GF-D8 (cell line): Measurements from ENCODE around the gene POR.
"Not testable (repeated sequence)": the region's sequence is repeated elsewhere in the genome, so short reads cannot be mapped to it uniquely, and the experiment has no call there.

Experiments used
- DNase-seq: peaks from one replicate; lab custom pipeline; 2025; lab: John Stamatoyannopoulos, UW

Gene POR

DNA sequence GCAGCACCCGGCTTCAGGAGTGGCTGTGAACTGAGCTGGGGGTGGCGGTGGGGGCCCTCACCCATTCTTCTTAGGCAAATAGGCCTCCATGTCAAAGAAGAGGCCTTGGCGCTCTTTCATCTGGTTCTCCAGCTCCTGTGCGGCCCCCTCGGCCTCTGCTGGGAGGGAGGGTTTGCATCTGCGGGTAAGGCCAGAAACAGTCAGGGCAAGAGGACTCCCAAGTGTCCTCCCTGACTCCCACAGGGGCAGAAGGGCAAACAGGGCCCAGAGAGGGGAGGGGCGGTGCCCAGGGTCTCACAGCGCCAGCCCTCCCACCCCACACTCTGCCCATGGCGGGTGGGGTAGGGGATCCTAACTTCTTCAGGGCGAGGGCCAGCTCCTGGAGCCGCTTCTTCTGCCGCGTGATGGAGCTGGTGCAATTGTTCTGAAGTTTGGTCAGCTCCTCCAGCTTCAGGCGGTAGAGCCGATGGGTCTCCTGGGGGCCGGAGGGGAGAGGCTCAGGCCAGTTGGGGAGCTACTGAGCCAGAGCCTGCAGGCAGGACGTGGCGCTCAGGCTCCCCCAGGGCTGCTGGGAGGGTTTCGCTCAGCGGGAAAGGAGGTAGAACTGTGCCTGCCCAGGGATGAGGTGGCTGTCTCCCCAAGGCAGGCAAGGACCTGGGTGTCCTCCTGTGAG is 77.3 kb downstream of the POR start:
- DNase-seq = no peak

DNA sequence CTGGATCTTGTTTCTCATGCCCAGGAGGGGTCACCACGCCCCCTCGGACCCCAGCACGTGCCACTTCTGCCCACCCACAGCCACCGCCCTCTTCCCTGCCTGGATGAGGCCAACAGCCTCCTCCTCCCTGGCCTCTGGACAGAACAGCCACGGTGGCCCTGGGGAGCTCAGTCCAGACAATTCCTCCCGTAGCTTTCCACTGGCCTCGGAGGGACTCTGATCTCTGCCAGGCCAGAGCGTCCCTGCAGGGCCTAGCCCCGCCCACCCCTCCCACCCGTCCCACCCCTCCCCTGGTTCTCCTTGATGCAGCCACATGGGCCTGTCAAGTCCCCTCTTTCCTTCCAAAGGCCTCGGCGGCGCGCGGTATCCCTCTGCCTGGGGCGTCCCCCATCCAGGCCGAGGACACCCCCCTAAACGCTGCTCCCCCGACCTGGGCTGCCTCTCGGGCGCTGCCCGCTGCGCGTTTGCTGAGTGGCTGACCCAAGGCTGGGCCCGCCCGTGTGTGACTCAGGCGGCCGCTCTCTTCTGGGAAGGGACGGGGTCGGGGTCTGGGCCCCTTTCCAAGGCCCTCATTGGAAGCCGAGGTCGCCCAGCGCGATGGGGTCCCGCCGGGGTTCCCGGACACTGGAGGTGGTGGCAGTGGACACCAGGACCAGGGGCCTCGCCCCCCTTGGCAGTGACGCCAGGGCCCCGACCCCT is 78.9 kb downstream of the POR start:
- no peak for DNase-seq

DNA sequence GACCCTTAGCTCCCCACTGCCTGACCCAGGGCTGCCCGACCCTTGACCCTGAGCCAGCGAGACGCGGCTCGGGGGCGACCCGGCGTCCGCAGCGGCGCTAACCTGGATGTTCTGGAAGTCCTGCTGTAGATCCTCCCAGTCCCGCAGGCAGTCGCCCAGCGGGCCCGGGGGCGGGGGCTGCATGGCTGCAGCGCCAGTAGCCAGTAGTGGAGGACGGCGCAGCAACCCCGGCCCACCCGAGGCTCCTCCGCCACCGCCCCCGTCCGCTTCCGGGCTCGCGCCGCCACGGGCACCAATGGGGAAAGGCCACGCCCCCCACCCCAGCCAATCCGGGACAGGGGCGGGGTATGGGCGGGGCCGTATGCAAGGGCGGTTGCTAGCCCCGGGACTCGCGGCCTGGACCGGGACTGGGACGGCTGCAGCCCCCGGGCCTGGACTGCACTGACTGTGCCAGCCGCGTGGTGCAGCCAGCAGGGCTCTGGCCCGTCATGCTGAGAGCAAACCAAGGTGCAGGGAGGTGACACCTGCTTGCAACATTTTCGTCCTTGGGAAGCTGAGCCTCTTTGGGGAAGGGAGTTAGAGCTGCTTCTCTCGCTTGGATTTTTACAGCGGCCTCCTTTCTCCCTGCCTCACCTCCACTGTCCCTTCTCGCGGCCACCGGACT is 79.6 kb downstream of the POR start, which contains the start of gene TMEM120A:
TMEM120A (minus strand) TSS at position 208 of the 664 bp plus-strand sequence; CDS start at position 183, 25 bp downstream.
- peak; percentile 66 for DNase-seq

DNA sequence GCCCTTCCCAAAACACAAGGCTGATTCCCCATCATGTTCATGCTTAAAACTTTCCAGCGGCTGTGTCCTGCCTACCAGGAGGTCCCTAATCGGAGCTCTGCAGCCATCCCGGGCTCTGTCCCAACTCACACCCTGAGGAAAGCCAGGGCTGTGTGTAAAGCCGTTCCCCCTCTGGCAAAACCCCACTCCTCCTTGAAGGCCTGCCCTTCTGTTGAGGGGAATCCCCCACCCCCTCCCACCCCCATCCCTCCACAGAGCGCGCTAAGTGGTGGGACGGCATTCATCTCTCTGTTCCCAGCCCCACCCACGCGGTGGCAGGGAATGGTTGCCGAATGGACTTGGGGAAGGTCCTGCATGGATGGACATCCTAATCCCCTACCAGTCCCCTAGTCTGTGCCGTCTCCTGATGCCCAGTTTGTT is 80.1 kb downstream of the POR start:
- DNase-seq = no peak

DNA sequence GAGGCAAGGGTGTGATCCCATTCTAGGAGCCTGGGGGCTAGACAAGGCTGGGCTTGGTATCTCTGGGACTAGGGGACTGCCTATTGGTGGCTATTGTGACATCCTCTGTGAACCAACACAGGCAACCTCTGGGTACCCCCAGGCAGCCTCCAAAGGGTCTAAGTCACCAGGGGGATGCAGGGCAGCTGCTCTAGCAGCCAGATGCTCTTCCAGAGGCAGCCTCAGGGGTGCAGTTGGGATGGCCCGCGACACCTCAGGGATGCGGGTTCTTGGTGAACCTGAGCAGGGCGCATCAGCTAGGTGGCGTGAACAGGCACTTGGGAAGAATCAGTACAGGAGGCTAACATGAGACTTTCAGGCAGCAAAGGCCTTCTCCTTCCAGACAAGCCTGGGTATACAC is 81.0 kb downstream of the POR start:
- DNase-seq = no peak

DNA sequence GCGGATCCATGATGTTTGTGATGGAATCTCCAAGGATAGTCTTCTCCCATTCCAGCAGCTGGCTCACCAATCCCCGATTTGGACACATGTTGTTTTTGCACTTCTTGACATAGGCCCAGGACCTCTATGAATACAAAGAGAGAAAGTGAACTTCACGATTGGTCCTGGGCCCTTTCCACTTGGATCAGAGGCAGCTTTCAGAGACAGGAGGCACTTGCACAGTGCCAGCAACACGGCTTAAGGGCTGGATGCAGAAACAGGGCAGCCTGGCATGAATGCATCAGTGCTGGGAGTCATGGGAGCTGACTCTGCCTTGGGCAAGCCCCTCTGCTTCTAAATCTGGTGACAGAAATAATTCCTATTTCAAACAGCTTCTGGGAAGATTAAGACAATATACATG is 81.5 kb downstream of the POR start:
- DNase-seq = no peak

DNA sequence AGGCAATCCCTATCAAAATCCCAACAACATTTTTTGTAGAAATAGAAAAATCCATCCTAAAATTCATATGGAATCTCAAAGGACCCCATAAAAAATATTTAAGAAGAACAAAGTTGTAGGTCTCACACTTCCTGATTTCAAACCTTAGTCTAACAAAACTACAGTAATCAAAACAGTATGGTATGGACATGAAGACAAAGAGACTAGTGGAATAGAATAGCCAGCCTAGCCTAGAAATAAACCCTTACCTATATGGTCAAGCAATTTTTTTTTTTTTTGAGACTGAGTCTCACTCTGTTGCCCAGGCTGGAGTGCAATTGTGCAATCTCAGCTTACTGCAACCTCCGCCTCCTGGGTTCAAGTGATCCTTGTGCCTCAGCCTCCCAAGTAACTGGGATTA is 83.1 kb downstream of the POR start:
- DNase-seq = no peak

DNA sequence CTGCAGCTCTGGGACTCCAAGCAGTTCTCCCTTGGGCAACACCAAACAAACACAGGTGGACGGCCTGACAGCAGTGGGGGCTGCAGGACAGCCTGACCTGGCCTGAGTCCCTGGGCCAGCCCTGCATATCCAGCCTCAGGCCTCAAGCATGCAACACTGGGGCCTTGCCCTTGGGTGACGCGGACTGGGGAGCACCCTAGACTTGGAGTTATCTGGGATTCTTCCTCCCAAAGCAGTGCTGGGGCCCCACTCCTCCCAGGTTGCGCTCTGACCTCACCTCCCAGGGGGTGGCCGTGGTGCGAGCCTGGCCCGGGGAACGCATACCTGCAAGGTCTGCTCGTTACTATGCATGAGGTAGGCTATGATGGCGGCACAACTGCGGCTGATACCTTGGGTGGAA is 85.6 kb downstream of the POR start:
- DNase-seq = no peak

DNA sequence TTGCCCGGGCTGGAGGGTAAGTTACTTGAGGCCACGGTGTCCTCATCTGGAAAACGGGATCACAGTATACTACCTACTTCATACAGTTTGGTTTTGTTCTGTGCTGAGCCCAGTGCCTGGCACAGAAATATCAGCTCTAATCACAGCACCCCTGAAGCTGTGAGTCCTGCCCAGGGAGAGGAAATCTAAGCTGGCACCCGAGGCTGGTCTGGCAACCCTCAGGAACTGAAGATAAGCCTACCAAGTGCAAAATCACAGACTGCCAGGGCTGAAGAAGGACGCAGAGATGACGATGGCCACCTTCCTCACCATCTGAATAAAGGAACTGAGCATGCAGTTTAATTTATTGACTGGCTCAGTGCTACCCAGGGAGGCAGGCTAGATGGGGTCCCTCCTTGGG is 87.2 kb downstream of the POR start:
- no peak for DNase-seq

DNA sequence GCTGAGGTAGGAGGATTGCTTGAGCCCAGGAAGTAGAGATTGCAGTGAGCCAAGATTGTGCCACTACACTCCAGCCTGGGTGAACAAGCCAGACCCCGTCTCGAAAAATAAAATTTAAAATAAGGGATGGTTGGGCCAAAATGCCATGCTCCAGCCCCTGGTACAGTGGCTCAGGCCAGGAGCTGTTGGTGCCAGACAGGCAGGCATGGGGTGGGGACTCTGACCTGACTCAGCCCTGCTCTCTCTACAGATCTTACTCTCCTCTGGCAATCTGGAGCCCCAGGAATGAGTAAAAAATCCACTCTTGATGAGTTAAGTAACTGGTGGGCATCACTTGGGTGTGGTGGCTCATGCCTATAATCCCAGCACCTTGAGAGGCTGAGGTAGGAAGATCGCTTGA is 87.9 kb downstream of the POR start:
- DNase-seq = no peak

DNA sequence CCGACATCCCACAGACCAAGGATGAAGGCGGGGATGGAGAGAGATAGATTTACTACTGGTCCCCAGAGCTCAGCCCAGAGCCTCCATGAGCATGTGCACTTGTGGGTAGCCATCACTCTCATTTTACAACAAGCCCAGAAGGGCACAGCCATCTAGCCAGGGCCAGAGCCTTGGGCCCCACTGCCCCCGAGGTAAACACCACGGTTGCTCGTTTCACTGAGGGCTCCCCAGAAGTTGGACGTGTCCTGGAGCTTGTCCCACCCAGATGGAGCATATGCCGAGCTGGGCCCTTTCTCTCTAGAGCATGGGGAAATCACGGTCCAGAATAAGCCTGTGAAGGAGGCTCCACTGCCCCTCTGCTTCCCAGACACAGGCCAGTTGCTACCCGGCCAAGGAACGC is 88.4 kb downstream of the POR start:
- no peak for DNase-seq

DNA sequence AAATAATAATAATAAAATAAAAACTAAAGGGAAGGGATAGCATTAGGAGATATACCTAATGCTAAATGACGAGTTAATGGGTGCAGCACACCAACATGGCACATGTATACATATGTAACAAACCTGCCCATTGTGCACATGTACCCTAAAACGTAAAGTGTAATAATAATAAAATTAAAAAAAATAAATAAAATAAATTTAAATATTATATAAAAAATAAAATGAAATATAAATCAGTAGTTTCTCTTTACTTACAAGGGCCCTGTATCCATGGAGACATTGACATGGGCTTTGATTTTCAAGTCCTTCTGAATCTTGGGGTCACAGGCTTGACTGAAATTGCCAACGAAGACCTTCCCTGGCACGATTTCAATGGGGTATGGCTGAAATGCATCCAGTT is 90.0 kb downstream of the POR start:
- DNase-seq = not testable (repeated sequence)

DNA sequence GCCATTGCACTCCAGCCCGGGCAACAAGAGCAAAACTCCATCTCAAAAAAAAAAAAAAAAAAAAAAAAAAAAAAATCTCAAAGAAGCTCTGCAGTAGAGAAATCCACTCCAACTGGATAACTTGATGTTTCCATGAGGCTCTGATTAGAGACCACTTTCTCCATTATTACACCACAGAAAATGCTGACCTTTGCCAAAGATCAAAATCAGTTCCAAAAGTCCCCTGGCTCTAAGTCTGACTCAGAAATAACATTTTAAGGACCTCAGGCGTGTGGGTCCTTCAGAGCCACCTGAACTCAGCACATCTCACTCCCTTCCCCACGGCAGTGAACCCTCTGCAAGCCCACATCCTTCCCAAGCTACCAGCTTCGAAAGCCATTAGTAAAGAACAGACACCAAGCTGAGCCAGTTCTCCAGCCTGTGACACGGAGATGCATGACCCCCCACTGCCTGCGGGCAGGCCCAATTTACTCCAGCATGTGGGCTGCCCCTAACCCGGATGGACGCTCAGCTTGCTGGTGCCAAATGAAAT is 93.3 kb downstream of the POR start:
- DNase-seq = no peak

DNA sequence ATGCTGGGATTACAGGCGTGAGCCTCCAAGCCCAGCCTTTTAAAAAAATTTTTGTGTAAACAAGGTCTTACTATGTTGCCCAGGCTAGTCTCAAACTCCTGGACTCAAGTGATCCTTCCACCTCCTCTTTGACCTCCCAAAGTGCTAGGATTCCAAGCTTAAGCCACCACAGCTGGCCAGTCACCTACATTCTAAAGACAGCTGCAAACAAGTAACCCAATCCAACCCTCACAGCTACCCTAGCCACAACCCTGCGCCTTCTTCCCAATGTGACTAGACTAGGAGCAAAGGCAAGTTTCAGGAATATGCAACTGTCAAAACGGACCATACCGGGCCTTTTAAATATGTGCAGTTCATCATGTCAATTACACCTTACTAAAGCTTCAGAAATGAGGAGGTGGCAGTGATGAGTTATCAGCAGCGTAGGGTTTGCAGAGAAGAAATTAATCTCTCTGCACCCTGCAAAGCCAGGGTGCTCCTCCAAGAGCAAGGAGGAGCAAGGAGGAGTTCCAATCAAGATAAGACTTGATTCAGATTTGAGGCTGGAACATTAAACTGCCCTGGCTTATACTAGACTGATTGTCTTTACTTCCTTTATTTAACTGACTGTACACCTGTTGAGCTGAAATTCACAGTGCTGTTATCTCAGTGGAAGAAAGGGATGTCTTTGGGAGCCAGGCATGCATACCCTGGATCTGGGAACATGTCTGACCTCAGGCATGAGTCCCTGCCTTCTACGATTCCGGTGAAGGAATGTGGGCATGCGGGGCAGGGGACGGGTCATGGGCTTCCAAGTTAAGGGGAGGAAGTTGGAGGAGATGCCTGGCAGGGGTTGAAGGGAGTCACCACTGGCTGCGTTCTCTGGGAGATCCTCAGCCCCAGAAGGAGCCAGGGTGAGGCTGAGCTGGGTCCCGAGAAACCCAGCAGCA is 95.0 kb downstream of the POR start:
- no peak for DNase-seq

DNA sequence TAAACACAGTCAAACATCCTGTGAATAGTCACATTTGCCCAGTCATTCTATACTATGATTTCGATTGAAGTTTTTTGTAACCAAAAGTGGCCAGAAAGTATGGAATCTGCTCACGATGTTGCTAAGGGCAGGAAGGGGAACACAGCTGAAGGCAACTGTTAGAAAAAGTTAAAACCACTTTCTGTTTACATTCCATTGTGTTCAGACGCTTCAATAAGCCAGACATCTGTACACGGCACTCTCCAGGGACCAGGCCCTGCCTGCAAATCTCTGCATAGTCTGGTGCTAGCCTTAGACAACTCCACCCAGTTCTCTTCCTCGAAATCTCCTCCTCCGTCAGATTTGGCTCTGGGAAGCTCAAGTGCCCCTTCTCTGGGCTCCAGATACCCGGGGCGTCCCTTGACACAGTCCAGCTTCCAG is 96.5 kb downstream of the POR start:
- DNase-seq = no peak

DNA sequence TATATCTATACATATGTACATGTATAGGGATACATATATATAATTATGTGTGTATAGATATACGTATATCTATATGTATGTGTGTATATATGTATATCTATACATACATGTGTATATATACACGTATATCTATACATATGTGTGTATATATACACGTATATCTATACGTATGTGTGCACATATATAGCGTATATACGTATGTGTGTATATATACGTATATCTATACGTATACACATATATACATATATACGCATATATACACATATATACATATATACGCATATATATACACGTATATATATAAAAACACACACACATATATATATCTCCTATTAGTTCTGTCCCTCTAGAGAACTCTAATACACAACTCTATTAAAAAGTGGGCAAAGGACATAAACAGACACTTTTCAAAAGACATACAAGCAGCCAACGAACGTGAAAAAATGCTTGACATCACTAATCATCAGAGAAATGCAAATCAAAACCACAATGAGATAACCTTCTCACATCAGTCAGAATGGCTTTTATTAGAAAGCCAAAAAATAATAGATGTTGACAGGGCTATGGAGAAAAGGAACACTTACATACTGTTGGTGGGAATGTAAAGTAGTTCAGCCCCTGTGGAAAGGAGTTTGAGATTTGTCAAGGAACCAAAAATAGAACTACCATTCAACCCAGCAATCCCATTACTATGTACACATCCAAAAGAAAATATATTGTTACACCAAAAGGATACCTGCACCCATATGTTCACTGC is 101.4 kb downstream of the POR start:
- no peak for DNase-seq

DNA sequence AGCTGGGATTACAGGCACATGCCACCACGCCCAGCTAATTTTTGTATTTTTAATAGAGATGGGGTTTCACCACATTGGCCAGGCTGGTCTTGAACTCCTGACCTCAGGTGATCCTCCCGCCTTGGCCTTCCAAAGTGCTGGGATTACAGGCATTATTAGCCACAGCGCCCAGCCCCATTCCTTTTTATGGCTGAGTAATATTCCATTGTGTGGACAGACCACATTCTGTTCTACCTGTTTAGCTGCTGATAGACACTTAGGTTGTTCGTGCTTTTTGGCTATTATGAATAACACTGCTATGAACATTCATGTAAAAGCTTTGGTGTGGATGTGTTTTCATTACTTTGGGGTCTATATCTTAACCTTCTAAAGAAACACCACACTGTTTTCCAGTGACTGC is 103.6 kb downstream of the POR start:
- not testable (repeated sequence) for DNase-seq

DNA sequence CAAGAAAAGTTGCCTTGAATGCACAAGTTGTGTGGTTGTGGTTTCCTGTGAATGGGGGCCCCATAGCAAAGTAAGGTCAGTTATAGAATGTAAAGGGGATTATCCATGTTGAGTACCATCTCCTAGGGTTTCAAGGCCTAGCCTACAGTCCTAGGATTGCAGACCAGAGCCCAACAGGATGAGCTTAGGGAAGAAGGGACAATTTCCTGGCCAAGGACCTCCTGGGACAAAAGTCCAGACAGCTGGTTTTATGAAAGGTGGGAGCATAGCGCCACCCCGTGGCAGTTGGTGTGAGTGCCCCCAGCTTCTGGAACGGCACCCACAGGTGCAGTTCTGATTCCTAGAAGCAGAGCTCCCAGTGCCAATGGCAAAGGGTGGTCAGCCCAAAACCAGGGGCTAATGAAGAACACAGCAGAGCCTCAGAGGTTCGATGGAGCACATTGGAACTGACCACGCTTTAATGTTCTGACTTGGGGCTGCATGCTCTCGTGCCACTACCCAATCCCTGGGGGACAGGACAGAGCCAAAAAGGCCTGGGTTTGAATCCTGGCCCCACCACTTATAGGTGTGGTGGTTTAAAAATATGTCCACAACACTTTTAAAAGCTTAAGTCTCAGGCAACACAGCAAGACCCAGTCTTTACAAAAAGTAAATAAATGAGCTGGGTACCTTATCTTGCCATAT is 105.2 kb downstream of the POR start:
- DNase-seq = peak; percentile 25

DNA sequence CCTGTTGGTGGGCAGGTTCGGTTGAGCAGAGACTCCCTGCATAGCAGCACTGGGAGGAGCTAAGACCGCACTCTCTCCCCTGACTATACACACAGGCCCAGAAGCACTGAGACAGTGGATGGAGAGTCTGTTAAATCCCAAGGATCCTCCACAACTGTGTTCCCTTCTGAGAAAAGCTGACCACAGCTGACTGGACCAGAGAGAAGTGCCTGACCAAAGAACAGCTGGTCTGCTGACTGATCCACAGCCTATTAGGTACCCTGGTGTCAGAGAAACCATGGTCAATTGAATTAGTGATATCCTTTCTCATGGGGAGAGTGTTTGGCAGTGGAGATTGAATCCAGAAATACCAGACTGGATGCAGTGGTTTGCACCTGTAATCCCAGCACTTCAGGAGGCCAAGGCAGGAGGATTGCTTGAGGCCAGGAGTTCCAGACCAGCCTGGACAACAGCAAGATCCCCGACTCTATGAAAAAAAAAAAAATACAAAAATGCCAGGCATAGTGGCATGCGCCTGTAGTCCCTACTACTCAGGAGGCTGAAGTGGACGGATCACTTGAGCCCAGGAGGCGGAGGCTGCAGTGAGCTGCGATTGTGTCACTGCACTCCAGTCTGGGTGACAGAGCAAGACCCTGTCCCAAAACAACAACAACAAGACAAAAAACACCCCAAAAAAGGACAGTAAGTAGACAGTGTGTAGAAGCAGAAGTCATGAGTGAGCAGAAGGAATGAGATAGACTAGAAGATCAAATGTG is 107.2 kb downstream of the POR start:
- DNase-seq = no peak

DNA sequence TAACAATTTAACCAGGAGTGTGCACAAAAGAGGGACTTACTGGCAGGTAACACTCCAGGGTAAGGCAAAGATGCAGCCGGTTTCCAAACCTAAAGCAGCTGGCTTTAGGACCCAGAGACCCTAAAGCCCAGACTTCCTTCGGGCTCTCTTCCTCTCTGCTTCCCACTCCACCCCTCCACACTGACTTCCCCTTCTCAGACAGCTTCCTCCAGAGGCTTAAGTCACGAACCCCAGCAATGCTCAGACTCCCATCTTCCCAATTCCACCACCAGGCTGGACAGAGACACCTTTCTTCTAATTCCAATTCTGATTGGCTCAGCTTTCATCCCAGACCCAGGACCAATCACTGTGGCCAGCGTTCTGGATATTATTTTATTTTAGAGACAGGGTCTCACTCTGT is 108.0 kb downstream of the POR start:
- peak; percentile 74 for DNase-seq
